Ishikawa (cell line): ENCODE results near the gene SERPINB11.
A peak's percentile ranks its signal among the peaks of the same experiment; 100 is the strongest.

Experiments used
- CEBPB ChIP-seq: IDR thresholded peaks from 2 replicates; pipeline ENCODE4 v1.6.1; 2012
- CREB1 ChIP-seq: IDR thresholded peaks from 2 replicates; pipeline ENCODE4 v1.6.1; 2012; ENCODE audit warnings: low read depth
- EGR1 ChIP-seq: IDR thresholded peaks from 2 replicates; pipeline ENCODE4 v1.6.1; 2012
- EP300 ChIP-seq: IDR thresholded peaks from 2 replicates; pipeline ENCODE4 v1.6.1; 2012; ENCODE audit warnings: borderline replicate concordance
- FOXM1 ChIP-seq: IDR thresholded peaks from 2 replicates; pipeline ENCODE4 v1.6.1; 2012; ENCODE audit warnings: low read depth, borderline replicate concordance
- MAX ChIP-seq: IDR thresholded peaks from 2 replicates; pipeline ENCODE4 v1.6.1; 2012
- NFIC ChIP-seq: IDR thresholded peaks from 2 replicates; pipeline ENCODE4 v1.6.1; 2012
- RAD21 ChIP-seq: IDR thresholded peaks from 2 replicates; pipeline ENCODE4 v1.6.1; 2012; ENCODE audit warnings: low read depth
- REST ChIP-seq: IDR thresholded peaks from 2 replicates; pipeline ENCODE4 v1.6.1; 2012; ENCODE audit warnings: low read depth, mild to moderate bottlenecking
- TAF1 ChIP-seq: IDR thresholded peaks from 2 replicates; pipeline ENCODE4 v1.6.1; 2012; ENCODE audit warnings: low read depth, mild to moderate bottlenecking
- TCF12 ChIP-seq: IDR thresholded peaks from 2 replicates; pipeline ENCODE4 v1.6.1; 2012; ENCODE audit warnings: low read depth
- TEAD4 ChIP-seq: IDR thresholded peaks from 2 replicates; pipeline ENCODE4 v1.6.1; 2012
- USF1 ChIP-seq: IDR thresholded peaks from 2 replicates; pipeline ENCODE4 v1.6.1; 2012
- YY1 ChIP-seq: IDR thresholded peaks from 2 replicates; pipeline ENCODE4 v1.6.1; 2012; ENCODE audit warnings: low read depth
- ZBTB7A ChIP-seq: IDR thresholded peaks from 2 replicates; pipeline ENCODE4 v1.6.1; 2012; ENCODE audit warnings: low read depth

Gene SERPINB11

GRCh38 chr18:63725682-63726480, 23.1 kb downstream of the SERPINB11 start:
- TF ChIP-seq CREB1 = no peak
- TF ChIP-seq YY1 = no peak
- TF ChIP-seq TAF1 = no peak
- no peak for TF ChIP-seq EGR1
- TF ChIP-seq CEBPB = no peak
- no peak for TF ChIP-seq TCF12
- TF ChIP-seq FOXM1 = no peak

GRCh38 chr18:63730773-63731172, 28.0 kb downstream of the SERPINB11 start:
- no peak for TF ChIP-seq TAF1
- peak; percentile 35; the same call in 1 of the 2 replicates for TF ChIP-seq USF1
- no peak for TF ChIP-seq CEBPB
- no peak for TF ChIP-seq YY1

- TF ChIP-seq CEBPB (no peak), NFIC (no peak), ZBTB7A (no peak), EP300 (no peak), REST (no peak), YY1 (no peak)
These were observed 28.5 kb downstream of the SERPINB11 start for GRCh38 chr18:63731215-63731614.

GRCh38 chr18:63736876-63737275, 34.1 kb downstream of the SERPINB11 start:
- TF ChIP-seq ZBTB7A (no peak), EGR1 (no peak), TEAD4 (no peak), TAF1 (no peak), FOXM1 (no peak), NFIC (no peak), YY1 (no peak), MAX (no peak), TCF12 (no peak), EP300 (no peak), RAD21 (no peak), CEBPB (no peak), USF1 (no peak), CREB1 (no peak), REST (no peak)

- no peak for TF ChIP-seq YY1
- peak; percentile 29; the same call in 1 of the 2 replicates for TF ChIP-seq RAD21
These were observed 39.0 kb downstream of the SERPINB11 start for GRCh38 chr18:63741769-63742168.

GRCh38 chr18:63747006-63747405, 44.2 kb downstream of the SERPINB11 start:
- TF ChIP-seq USF1 (no peak), CREB1 (no peak), FOXM1 (no peak), NFIC (no peak), EGR1 (no peak), TAF1 (no peak), EP300 (no peak), TEAD4 (no peak), ZBTB7A (no peak), CEBPB (no peak)
